Kasumi-1 (cell line): ENCODE results near the gene SLC15A3.

ENCODE experiments used
- DNase-seq, 2 experiments: peaks; one replicate each; lab custom pipeline; 2025; lab: John Stamatoyannopoulos, UW

SLC15A3 gene

GRCh38 chr11:60889869-60890311, 62.1 kb downstream of the SLC15A3 start:
- DNase-seq, result no peak

- DNase-seq, result peak; percentile 41 to 44
Measured at GRCh38 chr11:60887556-60887955, 64.4 kb downstream of the SLC15A3 start.
